DMS 273 (cell line): ENCODE data around the gene COL21A1.

Experiments
- DNase-seq: peaks from one replicate; lab custom pipeline; 2025; ENCODE audit not compliant: unreplicated experiment; lab: John Stamatoyannopoulos, UW

COL21A1 gene

GRCh38 chr6:56246541-56246880 is 869 bp downstream of the COL21A1 start:
- peak; percentile 21 for DNase-seq

GRCh38 chr6:56245903-56246351 is 1.5 kb downstream of the COL21A1 start:
- no peak for DNase-seq

DNA sequence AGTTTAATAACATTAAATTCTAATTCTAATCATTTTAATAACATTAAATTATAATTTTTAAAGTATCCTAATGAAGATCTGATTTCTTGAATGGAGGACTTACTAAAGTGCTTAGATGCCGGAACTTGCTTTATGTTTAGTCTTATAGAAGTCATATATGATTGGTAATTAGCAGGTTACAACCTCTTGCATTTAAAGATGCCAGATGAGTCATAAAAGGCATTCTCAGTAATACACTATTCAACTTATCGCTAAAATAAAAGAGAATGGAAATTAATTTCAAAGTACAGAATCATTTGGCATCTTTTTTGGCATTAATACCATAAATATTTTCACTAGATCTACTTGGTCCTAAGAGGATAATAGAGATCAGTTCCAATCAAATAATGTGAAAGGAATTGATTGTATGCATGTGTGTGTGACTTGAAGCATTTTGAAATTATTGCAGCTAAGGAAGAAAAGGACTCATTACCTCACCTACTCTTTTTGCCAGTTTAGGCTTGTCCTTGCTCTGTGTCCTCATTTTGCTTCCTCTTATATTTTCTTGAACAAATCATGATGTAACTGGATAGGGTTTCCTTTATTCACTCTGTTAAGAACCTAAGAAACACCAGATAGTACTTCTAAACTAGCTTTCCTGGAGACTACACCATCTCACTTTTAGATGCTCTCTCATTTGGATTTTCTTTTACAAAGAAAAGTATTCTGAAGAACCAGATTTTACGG is 2.7 kb downstream of the COL21A1 start:
- no peak for DNase-seq

- DNase-seq = no peak
Measured at GRCh38 chr6:56244089-56244488, 3.3 kb downstream of the COL21A1 start.

DNA sequence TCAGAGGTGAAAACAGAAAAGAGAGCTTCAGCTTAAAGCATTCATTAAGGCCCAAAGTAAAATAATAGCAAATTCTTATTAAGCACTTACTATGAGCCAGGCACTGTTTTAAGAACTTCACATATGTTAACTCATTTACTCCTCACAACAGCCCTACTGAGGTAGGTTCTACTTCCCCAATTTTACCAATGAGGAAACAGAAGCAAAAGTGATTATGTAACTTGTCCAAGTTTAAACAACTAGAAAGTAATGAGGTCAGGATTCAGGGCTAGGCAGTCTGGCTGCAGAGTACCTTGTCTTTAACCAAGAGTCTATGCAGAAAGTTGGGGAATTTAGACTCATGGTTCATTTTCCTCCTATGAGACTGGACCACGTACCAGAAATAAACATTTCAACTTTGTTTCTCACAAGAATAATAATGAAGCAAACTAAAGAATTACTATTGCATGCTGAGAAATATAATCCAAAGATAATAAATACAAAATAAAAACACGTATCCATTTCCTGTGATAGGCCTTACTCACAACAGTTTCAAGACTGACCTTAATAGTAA is 3.8 kb downstream of the COL21A1 start:
- no peak for DNase-seq

DNA sequence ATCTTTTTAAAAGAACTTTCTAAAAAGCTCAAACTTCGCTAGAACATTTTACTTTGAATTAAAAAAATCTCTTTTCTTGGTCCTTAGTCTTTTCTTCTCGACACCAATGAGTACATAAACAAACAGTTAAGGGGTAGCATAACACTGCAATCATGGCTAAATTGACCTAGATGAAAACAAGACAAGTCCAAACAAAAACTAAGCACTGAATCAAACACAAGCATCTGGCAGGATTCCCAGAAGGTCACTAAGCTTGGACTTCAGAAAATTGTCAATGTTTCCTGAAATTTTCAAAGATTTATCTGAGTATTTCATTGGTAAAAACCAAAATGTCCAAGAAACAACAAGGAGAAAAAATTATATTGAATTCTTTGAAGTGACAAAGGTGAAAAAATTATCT is 5.0 kb downstream of the COL21A1 start:
- no peak for DNase-seq

DNA sequence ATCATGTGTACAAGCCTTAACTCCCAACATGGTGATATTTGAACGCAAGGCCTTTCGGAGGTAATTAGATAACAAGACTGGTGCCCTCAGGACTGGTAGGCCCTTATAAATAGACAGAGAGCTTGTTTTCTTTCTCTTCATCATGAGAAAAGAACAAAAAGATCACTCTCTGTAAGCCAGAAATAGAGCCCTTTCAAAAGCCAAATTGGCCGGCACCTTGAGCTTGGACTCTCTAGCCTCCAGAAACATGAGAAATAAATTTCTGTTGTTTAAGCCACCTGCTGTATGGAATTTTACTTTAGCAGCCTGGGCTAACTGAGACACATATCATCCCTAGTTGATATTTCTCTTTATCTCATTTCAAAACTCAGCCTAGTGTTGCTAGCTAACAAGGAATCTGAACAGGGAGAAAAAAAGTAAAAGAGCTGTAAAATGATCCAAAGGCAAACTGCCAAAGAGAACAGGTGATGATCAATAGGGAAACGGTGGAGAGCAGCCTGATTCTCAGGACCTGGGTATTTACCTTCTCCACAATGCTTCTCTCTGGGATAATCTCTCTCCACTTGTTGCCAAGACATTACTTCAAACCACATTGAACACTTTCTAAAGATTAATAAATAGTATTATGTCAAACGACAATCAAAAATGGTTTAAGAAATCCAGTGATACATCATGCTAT is 6.1 kb downstream of the COL21A1 start:
- DNase-seq = no peak

- no peak for DNase-seq
Measured at GRCh38 chr6:56238352-56238751, 9.0 kb downstream of the COL21A1 start.

DNA sequence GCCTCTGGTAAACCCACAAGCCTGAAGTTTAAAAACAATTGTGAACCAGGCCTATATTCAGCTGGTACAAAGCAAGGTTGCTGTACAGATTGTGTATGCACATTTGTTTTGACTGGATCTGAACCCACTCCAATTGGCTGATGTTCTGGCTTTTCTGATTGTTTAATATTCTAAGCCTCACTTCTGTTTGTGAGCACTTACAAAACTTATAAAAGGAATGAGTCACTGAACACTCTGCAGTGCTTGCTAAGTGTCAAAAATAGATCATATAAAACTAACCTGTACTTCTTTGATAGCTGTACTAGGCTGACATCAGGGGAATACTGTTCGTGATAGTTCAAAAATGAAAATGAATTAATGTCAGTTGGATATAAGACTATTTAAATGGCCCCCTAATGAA is 12.1 kb downstream of the COL21A1 start:
- no peak for DNase-seq

- DNase-seq = no peak
Measured at GRCh38 chr6:56232436-56232835, 14.9 kb downstream of the COL21A1 start.

GRCh38 chr6:56231827-56232226 is 15.6 kb downstream of the COL21A1 start:
- no peak for DNase-seq

DNA sequence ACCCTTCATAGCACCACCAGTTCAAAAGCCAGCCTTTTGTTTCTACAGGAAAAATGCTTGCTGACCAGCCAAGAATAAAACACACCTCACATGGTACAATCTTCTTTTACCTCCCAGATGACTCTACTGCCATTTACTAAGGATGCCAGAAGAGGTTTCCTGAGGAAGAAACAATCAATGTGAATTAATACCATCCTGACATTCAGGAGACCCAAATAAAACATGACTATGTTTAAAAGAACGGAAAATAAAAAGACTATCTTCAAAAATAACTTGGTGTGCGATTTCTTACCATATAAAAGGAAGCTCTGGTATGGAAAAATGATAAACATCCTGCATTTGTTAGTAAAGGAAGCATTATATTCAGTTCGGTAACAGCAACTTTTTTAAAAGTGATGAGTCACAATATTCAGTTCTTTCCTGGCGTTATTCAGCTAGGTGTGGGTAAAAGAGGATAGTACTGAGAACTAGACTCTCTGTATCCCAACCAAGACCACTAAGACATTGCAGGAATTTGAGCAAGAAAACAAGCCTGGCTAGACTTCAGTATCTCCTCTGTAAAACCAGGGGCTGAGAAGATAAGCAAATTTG is 16.3 kb downstream of the COL21A1 start:
- no peak for DNase-seq

- DNase-seq = no peak
Measured at GRCh38 chr6:56227071-56227879, 20.1 kb downstream of the COL21A1 start.

DNA sequence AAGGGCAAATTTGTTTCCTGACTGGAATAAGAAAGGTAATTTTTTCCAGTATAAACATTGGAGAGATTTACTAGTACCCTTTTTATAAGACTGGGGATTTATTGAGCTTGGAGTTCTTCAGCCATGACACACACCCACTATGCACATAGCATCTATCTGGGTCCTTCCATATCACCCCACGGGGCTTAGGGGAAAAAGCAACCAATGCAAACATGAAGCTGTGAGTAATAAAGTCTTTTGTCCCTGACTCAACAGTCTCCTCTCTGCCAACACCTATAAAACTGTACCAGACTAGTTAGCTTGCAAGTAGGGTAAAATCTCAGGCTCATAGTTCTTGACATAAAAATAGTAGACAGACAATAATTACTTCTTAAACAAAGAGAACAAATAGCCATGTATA is 23.4 kb downstream of the COL21A1 start:
- DNase-seq = no peak

- DNase-seq = no peak
Measured at GRCh38 chr6:56222499-56222898, 24.9 kb downstream of the COL21A1 start.

DNA sequence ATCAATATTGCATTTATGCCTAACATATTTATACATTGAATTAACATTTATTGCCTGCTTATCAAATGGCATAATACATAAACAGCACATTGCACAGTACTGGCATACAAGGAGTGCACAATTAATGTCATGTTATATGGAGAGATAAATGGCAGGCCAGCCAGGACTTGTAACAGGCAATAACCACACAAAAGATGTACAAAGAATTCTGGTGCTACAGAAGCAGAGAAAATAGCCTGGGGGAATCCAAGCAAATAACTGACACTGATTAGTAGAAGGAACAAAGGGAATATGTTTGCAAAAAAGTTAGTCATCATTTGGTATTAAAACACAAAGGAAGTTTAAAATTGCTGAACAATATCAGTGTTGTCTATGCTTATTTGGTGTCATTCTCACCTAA is 27.3 kb downstream of the COL21A1 start:
- DNase-seq = no peak

GRCh38 chr6:56214703-56215101 is 32.7 kb downstream of the COL21A1 start:
- no peak for DNase-seq

DNA sequence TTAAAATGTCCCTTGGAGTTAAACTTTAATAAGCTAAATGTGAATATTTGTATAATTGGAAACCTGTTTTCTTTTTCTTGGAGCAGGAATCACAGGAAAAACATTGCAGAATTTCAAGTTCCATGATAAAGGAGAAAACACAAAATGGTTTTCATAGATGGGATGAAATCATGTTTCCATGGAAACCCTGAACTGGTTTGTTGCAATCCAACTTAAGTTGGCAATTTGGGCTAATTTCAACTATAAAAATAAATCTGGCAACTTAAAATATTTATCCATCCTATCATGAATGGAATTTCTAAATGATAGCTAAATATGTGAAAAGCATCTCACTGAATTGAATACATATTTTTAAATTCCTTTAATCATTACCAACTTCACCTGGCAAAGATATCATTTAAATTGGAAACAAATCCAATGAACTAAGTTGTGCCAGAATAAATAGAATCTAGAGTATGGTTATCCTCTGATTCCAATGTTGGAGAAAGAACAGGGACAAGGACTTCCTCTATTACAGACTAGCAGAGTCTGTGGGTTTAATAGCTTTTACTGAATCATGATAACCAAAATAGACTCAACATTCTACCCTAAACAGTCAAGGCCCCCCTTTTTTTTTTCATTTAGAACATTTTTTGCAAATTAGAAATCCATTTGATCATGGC is 33.2 kb downstream of the COL21A1 start:
- no peak for DNase-seq

GRCh38 chr6:56211724-56212123 is 35.7 kb downstream of the COL21A1 start:
- no peak for DNase-seq

GRCh38 chr6:56204134-56204533 is 43.2 kb downstream of the COL21A1 start:
- no peak for DNase-seq

- DNase-seq = no peak
Measured at GRCh38 chr6:56199956-56200355, 47.4 kb downstream of the COL21A1 start.
